Measurements from ENCODE around the gene PELO.

- no peak for TF ChIP-seq CTCF (IDR thresholded peaks at IDR 0.05; ENCODE audit: borderline replicate concordance, extremely low read depth, low read length, poor library complexity, severe bottlenecking)
- no peak for TF ChIP-seq EZH2 (IDR thresholded peaks at IDR 0.05; ENCODE audit: borderline replicate concordance, low read depth, low read length, severe bottlenecking)
Observed at GRCh38 chr5:52767766-52768480, 19.8 kb upstream of the PELO start.
